HCT116 (cell line): ENCODE data around the gene GET3. TPM values are rescaled to one million over a fixed set of nuclear protein-coding genes. Genes with fewer than 3 reads are reported as not detected.

ENCODE experiments used
- ATAC-seq: fragments of 200-7000 bp; cut with Tn5 transposase; 2 replicates; pipeline ENCODE4 v1.9.1; 2020; ENCODE audit warnings: mild to moderate bottlenecking, moderate library complexity
- BruUV-seq: library from RNA; stranded (reverse); fragments of 400-500 nt; replicated peaks from 2 replicates; lab custom pipeline; 2021; lab: Mats Ljungman, UMichigan
- CTCF ChIA-PET: fragments of 300-600 bp; sonication (Branson Sonifier 250); formaldehyde crosslinking; loops from one replicate; lab custom pipeline; 2021; ENCODE audit warnings: antibody characterized with exemption; lab: Charles Lee
- POLR2A ChIA-PET: fragments of 300-600, 350-600 bp; sonication (Branson Sonifier 250); formaldehyde crosslinking; loops from one replicate; lab custom pipeline; 2021; ENCODE audit warnings: antibody characterized with exemption; lab: Charles Lee
- RAD21 ChIA-PET, 2 experiments: fragments of 300-600 bp; sonication (Branson Sonifier 250); formaldehyde crosslinking; loops; one replicate each; lab custom pipeline; 2023; ENCODE audit warnings: low total read pairs in 2 of 2; ENCODE audit not compliant: uncharacterized antibody in 2 of 2, unreplicated experiment in 2 of 2, low non-redundant PET in 1 of 2; lab: Charles Lee
- DNase-seq: peaks from one replicate; pipeline ENCODE4 v3.0.0-alpha.2; 2010; ENCODE audit warnings: low read depth, low spot score
- H2AFZ ChIP-seq: fragments of 200-600 bp; shearing (Covaris generic), sonication (generic); 2 replicates; pipeline ENCODE4 v1.6.1; 2017; ENCODE audit warnings: low read depth, mixed run types, mixed read lengths, antibody characterized with exemption, low read length; ENCODE audit not compliant: poor library complexity, severe bottlenecking
- H3K27ac ChIP-seq: 2 replicates; pipeline ENCODE4 v1.5.1; 2012; ENCODE audit warnings: low read depth, low read length
- H3K27me3 ChIP-seq: fragments of 200-600 bp; sonication (generic); 2 replicates; pipeline ENCODE4 v1.6.1; 2016; ENCODE audit warnings: mixed run types, low read length, mixed read lengths; ENCODE audit not compliant: insufficient read depth
- H3K36me3 ChIP-seq, 2 experiments: fragments of 200-500 bp in 1 of 2; fragments of 200-600 bp in 1 of 2; sonication (Bioruptor generic) in 1 of 2; sonication (generic) in 1 of 2; 2 replicates each; pipeline versions ENCODE4 v1.5.1 to v1.6.1; 2014 to 2016; ENCODE audit warnings: low read length in 2 of 2, inconsistent platforms in 1 of 2, mixed read lengths in 1 of 2, mixed run types in 1 of 2; ENCODE audit not compliant: insufficient read depth in 2 of 2, control insufficient read depth in 1 of 2
- H3K4me1 ChIP-seq, 2 experiments: fragments of 200-600 bp in 1 of 2; sonication (generic) in 1 of 2; 2 replicates each; pipeline versions ENCODE4 v1.5.1 to v1.6.1; 2012 to 2017; ENCODE audit warnings: low read length in 2 of 2, inconsistent platforms in 1 of 2, mild to moderate bottlenecking in 1 of 2, mixed read lengths in 1 of 2, mixed run types in 1 of 2, moderate library complexity in 1 of 2; ENCODE audit not compliant: insufficient read depth in 2 of 2, control insufficient read depth in 1 of 2
- H3K4me2 ChIP-seq: fragments of 200-600 bp; sonication (generic); 2 replicates; pipeline ENCODE4 v1.6.1; 2017; ENCODE audit warnings: mixed run types, low read length, mixed read lengths
- H3K4me3 ChIP-seq, 2 experiments: fragments of 200-600 bp in 1 of 2; sonication (generic) in 1 of 2; replicated peaks in 1 of 2; 2 replicates each; pipeline ENCODE4 v1.5.1; 2011 to 2016; ENCODE audit warnings: low read length in 2 of 2, control low read depth in 1 of 2, low read depth in 1 of 2, mild to moderate bottlenecking in 1 of 2, mixed read lengths in 1 of 2, mixed run types in 1 of 2
- H3K79me2 ChIP-seq: fragments of 200-600 bp; sonication (generic); 2 replicates; pipeline ENCODE4 v1.6.1; 2017; ENCODE audit warnings: mild to moderate bottlenecking, mixed run types, low read length, moderate library complexity, mixed read lengths; ENCODE audit not compliant: insufficient read depth
- H3K9ac ChIP-seq: fragments of 200-600 bp; sonication (generic); 2 replicates; pipeline ENCODE4 v1.6.1; 2016; ENCODE audit warnings: low read length, mixed read lengths
- H3K9me2 ChIP-seq: fragments of 200-600 bp; sonication (generic), shearing (Covaris generic); 2 replicates; pipeline ENCODE4 v1.6.1; 2017; ENCODE audit warnings: mixed run types, mild to moderate bottlenecking, moderate library complexity; ENCODE audit not compliant: insufficient read depth
- H3K9me3 ChIP-seq, 2 experiments: fragments of 200-500 bp in 1 of 2; fragments of 200-600 bp in 1 of 2; sonication (Bioruptor generic) in 1 of 2; sonication (generic) in 1 of 2; 2 replicates each; pipeline ENCODE4 v1.6.1; 2014 to 2017; ENCODE audit warnings: low read length in 2 of 2, mixed read lengths in 2 of 2, inconsistent platforms in 1 of 2, low read depth in 1 of 2, mild to moderate bottlenecking in 1 of 2, mixed run types in 1 of 2, moderate library complexity in 1 of 2; ENCODE audit not compliant: control insufficient read depth in 1 of 2, insufficient read depth in 1 of 2
- H4K20me1 ChIP-seq: fragments of 200-600 bp; sonication (generic), shearing (Covaris generic); 2 replicates; pipeline ENCODE4 v1.6.1; 2017; ENCODE audit warnings: mixed run types, mild to moderate bottlenecking, moderate library complexity; ENCODE audit not compliant: insufficient read depth
- ELF1 ChIP-seq: IDR thresholded peaks from 2 replicates; pipeline ENCODE4 v1.6.1; 2012; ENCODE audit warnings: low read depth, borderline replicate concordance
- POLR2AphosphoS5 ChIP-seq: IDR thresholded peaks from 2 replicates; pipeline ENCODE4 v1.6.1; 2011; ENCODE audit warnings: mild to moderate bottlenecking, low read depth, low read length, moderate library complexity
- RAD21 ChIP-seq: IDR thresholded peaks from 2 replicates; pipeline ENCODE4 v1.6.1; 2012; ENCODE audit warnings: low read depth, mild to moderate bottlenecking
- TCF7L2 ChIP-seq: IDR thresholded peaks from 2 replicates; pipeline ENCODE4 v1.7.0; 2011; ENCODE audit warnings: borderline replicate concordance, inconsistent platforms; ENCODE audit not compliant: insufficient read depth, insufficient read length; ENCODE audit errors: extremely low read depth
- YY1 ChIP-seq: IDR thresholded peaks from 2 replicates; pipeline ENCODE4 v1.6.1; 2011; ENCODE audit warnings: low read length, low read depth, moderate library complexity, mild to moderate bottlenecking; ENCODE audit not compliant: insufficient replicate concordance; ENCODE audit errors: extremely low read depth
- intact Hi-C: fragments of 100-400 bp; cut with micrococcal nuclease; formaldehyde crosslinking; loops from 2 replicates; pipeline ENCODE4 v1.10.0; 2022
- total RNA-seq: library from RNA; stranded (reverse); gene quantifications from one replicate; pipeline ENCODE4 v1.2.1, GENCODE V29; 2021; ENCODE audit not compliant: unreplicated experiment
- TF ChIP-seq, protein P1 (sequence below), 3 experiments: fragments of 200-600 bp in 1 of 3; sonication (generic) in 1 of 3; IDR thresholded peaks in 2 of 3; conservative IDR thresholded peaks in 1 of 3; 2 replicates each; pipeline ENCODE4 v1.5.1; 2012 to 2017; ENCODE audit warnings: low read depth in 2 of 3, low read length in 2 of 3, antibody characterized with exemption in 1 of 3, borderline replicate concordance in 1 of 3, control low read depth in 1 of 3, mild to moderate bottlenecking in 1 of 3, mixed read lengths in 1 of 3, mixed run types in 1 of 3, moderate library complexity in 1 of 3; ENCODE audit not compliant: insufficient read depth in 1 of 3
- TF ChIP-seq, protein P2 (sequence below): IDR thresholded peaks from 2 replicates; pipeline ENCODE4 v1.6.1; 2012

GET3 gene
- total RNA-seq, 1 experiment from 2014 or later, result 77.6 TPM

DNA sequence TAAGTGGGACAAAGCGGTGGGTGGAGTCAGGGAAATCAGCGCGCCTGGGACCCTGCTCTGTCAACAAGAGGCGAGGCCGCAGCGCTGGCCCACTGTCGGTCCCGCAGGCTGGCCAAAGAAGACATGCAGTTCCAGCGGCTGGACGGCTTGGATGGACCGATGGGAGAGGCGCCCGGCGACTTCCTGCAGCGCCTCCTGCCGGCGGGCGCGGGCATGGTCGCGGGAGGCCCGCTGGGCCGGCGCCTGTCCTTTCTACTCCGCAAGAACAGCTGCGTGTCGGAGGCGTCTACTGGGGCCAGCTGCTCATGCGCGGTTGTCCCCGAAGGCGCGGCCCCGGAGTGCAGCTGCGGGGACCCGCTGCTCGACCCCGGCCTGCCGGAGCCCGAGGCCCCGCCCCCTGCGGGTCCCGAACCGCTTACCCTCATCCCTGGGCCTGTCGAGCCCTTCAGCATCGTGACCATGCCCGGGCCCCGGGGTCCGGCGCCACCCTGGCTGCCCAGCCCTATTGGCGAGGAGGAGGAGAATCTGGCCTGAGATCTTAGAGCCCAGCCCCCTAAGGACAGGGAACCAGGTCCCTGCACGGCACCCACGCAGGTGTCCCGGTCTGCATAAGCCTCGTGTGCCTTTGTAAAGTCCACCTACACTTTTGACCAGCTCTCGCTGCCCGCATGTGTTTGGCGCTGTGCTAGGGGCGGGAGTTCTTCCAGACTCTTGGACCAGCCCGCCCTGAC lies 20.4 kb downstream of the GET3 start:
- ChIA-PET POLR2A (interaction anchor here (0.6 to 1.4 kb wide), 9 partner anchors 8 to 72 kb away, joined by 3 to 6 read pairs (median 3); partner anchors contain the start of genes GET3, JUNB and RNASEH2A), RAD21 (interaction anchor here in 1 of 2 experiments (0.5 to 1.0 kb wide), 3 partner anchors 9 to 115 kb away, joined by 3 read pairs; no protein-coding TSS in a partner anchor), CTCF (interaction anchor here (0.5 to 6.1 kb wide), 30 partner anchors 9 to 207 kb away, joined by 3 to 87 read pairs (median 4); partner anchors contain the start of genes DNASE2, GCDH, GET3 and JUNB)
- no peaks in the 10 kb centered on the region for H4K20me1 ChIP-seq
- H3K4me1 ChIP-seq, result peaks cover 4 to 13% of the 10 kb centered on the region in 2 experiments; a peak in 3 of 4 replicates
- H3K36me3 ChIP-seq, result no peaks in the 10 kb centered on the region
- H3K9me2 ChIP-seq, result no peaks in the 10 kb centered on the region
- peak overlapping the region; percentile 33 to 55 for H3K4me3 ChIP-seq
- no peaks in the 10 kb centered on the region for H3K9me3 ChIP-seq
- H2AFZ ChIP-seq, result peak overlapping the region; percentile 74
- no TSS peak for BruUV-seq
- H3K27ac ChIP-seq, result peak overlapping the region; percentile 31; the same call in 1 of the 2 replicates
- ATAC-seq (peak; percentile 87), DNase-seq (peak; percentile 52)
- intact Hi-C loops, result loop anchor here (1.0 kb wide), 1 partner anchor 40 kb away; no protein-coding TSS in a partner anchor
- no peaks in the 10 kb centered on the region for H3K27me3 ChIP-seq
- TF ChIP-seq, protein P1, sequence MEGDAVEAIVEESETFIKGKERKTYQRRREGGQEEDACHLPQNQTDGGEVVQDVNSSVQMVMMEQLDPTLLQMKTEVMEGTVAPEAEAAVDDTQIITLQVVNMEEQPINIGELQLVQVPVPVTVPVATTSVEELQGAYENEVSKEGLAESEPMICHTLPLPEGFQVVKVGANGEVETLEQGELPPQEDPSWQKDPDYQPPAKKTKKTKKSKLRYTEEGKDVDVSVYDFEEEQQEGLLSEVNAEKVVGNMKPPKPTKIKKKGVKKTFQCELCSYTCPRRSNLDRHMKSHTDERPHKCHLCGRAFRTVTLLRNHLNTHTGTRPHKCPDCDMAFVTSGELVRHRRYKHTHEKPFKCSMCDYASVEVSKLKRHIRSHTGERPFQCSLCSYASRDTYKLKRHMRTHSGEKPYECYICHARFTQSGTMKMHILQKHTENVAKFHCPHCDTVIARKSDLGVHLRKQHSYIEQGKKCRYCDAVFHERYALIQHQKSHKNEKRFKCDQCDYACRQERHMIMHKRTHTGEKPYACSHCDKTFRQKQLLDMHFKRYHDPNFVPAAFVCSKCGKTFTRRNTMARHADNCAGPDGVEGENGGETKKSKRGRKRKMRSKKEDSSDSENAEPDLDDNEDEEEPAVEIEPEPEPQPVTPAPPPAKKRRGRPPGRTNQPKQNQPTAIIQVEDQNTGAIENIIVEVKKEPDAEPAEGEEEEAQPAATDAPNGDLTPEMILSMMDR (IDR thresholded peaks at IDR 0.05 in 2 of 3, conservative IDR thresholded peaks at IDR 0.05 in 1 of 3; ENCODE audit: borderline replicate concordance in 1 of 3, insufficient read depth in 1 of 3, low read depth in 2 of 3, low read length in 2 of 3), result peak; percentile 72 to 94 (median 88)
- TF ChIP-seq, protein P2, sequence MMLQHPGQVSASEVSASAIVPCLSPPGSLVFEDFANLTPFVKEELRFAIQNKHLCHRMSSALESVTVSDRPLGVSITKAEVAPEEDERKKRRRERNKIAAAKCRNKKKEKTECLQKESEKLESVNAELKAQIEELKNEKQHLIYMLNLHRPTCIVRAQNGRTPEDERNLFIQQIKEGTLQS, result no peak
- TF ChIP-seq POLR2AphosphoS5, result peak; percentile 24; the same call in 1 of the 2 replicates
- peak; percentile 44 for TF ChIP-seq TCF7L2
- peak; percentile 64 for TF ChIP-seq RAD21
- no peak for TF ChIP-seq ELF1
- peak; percentile 47 for TF ChIP-seq YY1
- peak overlapping the region; percentile 93 for H3K4me2 ChIP-seq
- peak overlapping the region; percentile 50 for H3K9ac ChIP-seq
- H3K79me2 ChIP-seq, result no peaks in the 10 kb centered on the region
